Ishikawa (cell line): ENCODE results near the gene GFI1.

Source experiments
- CREB1 ChIP-seq: IDR thresholded peaks from 2 replicates; pipeline ENCODE4 v1.6.1; 2012; ENCODE audit warnings: low read depth
- EP300 ChIP-seq: IDR thresholded peaks from 2 replicates; pipeline ENCODE4 v1.6.1; 2012; ENCODE audit warnings: borderline replicate concordance
- FOXM1 ChIP-seq: IDR thresholded peaks from 2 replicates; pipeline ENCODE4 v1.6.1; 2012; ENCODE audit warnings: low read depth, borderline replicate concordance
- MAX ChIP-seq: IDR thresholded peaks from 2 replicates; pipeline ENCODE4 v1.6.1; 2012
- RAD21 ChIP-seq: IDR thresholded peaks from 2 replicates; pipeline ENCODE4 v1.6.1; 2012; ENCODE audit warnings: low read depth
- TAF1 ChIP-seq: IDR thresholded peaks from 2 replicates; pipeline ENCODE4 v1.6.1; 2012; ENCODE audit warnings: low read depth, mild to moderate bottlenecking
- TEAD4 ChIP-seq: IDR thresholded peaks from 2 replicates; pipeline ENCODE4 v1.6.1; 2012
- USF1 ChIP-seq: IDR thresholded peaks from 2 replicates; pipeline ENCODE4 v1.6.1; 2012
- YY1 ChIP-seq: IDR thresholded peaks from 2 replicates; pipeline ENCODE4 v1.6.1; 2012; ENCODE audit warnings: low read depth

- TF ChIP-seq USF1 (no peak), YY1 (no peak), EP300 (no peak), CREB1 (no peak), RAD21 (no peak), MAX (no peak), TAF1 (no peak), TEAD4 (no peak), FOXM1 (no peak)
Observed at GRCh38 chr1:92458146-92458545, 28.6 kb downstream of the GFI1 start.
